Peyer's patch (tissue), 4 donors: ENCODE data around the gene SIGLEC12.

Experiments
- CTCF ChIP-seq, 6 experiments: fragments of 450-650 bp in 4 of 6; fragments of 200-600 bp in 2 of 6; sonication (generic) in 1 of 6; IDR thresholded peaks; one replicate each; pipeline ENCODE4 v1.5.1; 2017 to 2019; ENCODE audit warnings: antibody characterized with exemption in 6 of 6, mild to moderate bottlenecking in 3 of 6, moderate library complexity in 1 of 6
- POLR2A ChIP-seq, 2 donors: fragments of 450-650 bp; IDR thresholded peaks; one replicate each; pipeline ENCODE4 v1.5.1; 2017; ENCODE audit warnings: antibody characterized with exemption in 2 of 2, mild to moderate bottlenecking in 2 of 2, moderate library complexity in 2 of 2

DNA sequence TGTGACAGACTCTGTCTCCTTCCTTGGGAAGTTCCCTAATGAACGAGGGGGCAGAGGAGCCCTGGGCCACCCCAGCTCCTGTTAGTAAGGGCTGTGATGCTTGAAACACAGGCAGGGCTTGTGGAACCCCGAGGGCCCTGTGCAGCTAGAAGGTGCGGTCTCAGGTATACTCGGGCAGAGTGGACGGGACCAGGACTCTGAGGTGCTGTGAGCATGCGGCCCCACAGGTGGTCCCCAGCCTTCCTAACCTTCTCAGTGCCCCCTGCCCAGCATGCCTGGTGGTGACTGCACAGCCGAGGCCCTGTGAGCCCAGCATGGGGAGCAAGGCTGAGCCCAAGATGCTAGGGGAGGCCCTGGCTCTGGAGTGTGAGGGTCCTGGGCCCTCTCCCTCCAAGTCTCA, 39.3 kb downstream of the SIGLEC12 start:
- no peak for TF ChIP-seq CTCF (IDR thresholded peaks at IDR 0.05)
- no peak for TF ChIP-seq POLR2A (IDR thresholded peaks at IDR 0.05)
